Measurements from ENCODE around the gene UBE2S. TPM values are rescaled to one million over a fixed set of nuclear protein-coding genes. Genes with fewer than 3 reads are reported as not detected.
"Not testable (repeated sequence)": the region's sequence is repeated elsewhere in the genome, so short reads cannot be mapped to it uniquely, and the experiment has no call there.

The UBE2S gene
- total RNA-seq, 1 donor from 2014 or later = 69.9 TPM

- H3K27me3 Mint-ChIP-seq = no peaks in the 10 kb centered on the region
- peaks cover 14% of the 10 kb centered on the region for H3K4me1 Mint-ChIP-seq (ENCODE audit: low read depth)
- no peaks in the 10 kb centered on the region for H3K9me3 Mint-ChIP-seq (ENCODE audit: low read depth)
- no peak overlapping the region for H3K27ac Mint-ChIP-seq
- peaks cover 19% of the 10 kb centered on the region for H3K36me3 Mint-ChIP-seq (ENCODE audit: insufficient read depth)
- no peak for DNase-seq (ENCODE audit: low spot score, unreplicated experiment)
- no peak for TF ChIP-seq CTCF (IDR thresholded peaks at IDR 0.05; ENCODE audit: unreplicated experiment)
- no peak overlapping the region for H3K4me3 Mint-ChIP-seq (ENCODE audit: low read depth)
Observed at GRCh38 chr19:55402509-55402908, 5.1 kb downstream of the UBE2S start.

GRCh38 chr19:55401390-55401789, 6.2 kb downstream of the UBE2S start:
- not testable (repeated sequence) for DNase-seq (ENCODE audit: low spot score, unreplicated experiment); H3K27me3 Mint-ChIP-seq; H3K4me1 Mint-ChIP-seq (ENCODE audit: low read depth); H3K4me3 Mint-ChIP-seq (ENCODE audit: low read depth); H3K27ac Mint-ChIP-seq; H3K9me3 Mint-ChIP-seq (ENCODE audit: low read depth)
- H3K36me3 Mint-ChIP-seq (ENCODE audit: insufficient read depth) = peaks cover 17% of the 10 kb centered on the region

- Mint-ChIP-seq H3K27me3 (no peaks in the 10 kb centered on the region), H3K4me3 (ENCODE audit: low read depth) (no peak overlapping the region), H3K9me3 (ENCODE audit: low read depth) (no peaks in the 10 kb centered on the region), H3K4me1 (ENCODE audit: low read depth) (peaks cover under 1% of the 10 kb centered on the region), H3K27ac (no peak overlapping the region), H3K36me3 (ENCODE audit: insufficient read depth) (peaks cover 10% of the 10 kb centered on the region)
- no peak for DNase-seq (ENCODE audit: low spot score, unreplicated experiment)
- TF ChIP-seq CTCF (IDR thresholded peaks at IDR 0.05; ENCODE audit: unreplicated experiment) = no peak
Observed at GRCh38 chr19:55400281-55401087, 7.1 kb downstream of the UBE2S start.

- peaks cover under 1% of the 10 kb centered on the region for H3K4me1 Mint-ChIP-seq (ENCODE audit: low read depth)
- no peaks in the 10 kb centered on the region for H3K27me3 Mint-ChIP-seq
- no peaks in the 10 kb centered on the region for H3K9me3 Mint-ChIP-seq (ENCODE audit: low read depth)
- no peak for TF ChIP-seq CTCF (IDR thresholded peaks at IDR 0.05; ENCODE audit: unreplicated experiment)
- peaks cover 10% of the 10 kb centered on the region for H3K36me3 Mint-ChIP-seq (ENCODE audit: insufficient read depth)
- H3K4me3 Mint-ChIP-seq (ENCODE audit: low read depth) = no peak overlapping the region
- no peak for DNase-seq (ENCODE audit: low spot score, unreplicated experiment)
- H3K27ac Mint-ChIP-seq = peak overlapping the region; percentile 7
Observed at GRCh38 chr19:55398200-55398925, 9.2 kb downstream of the UBE2S start.

GRCh38 chr19:55392820-55393761, 14.5 kb downstream of the UBE2S start:
- no peak overlapping the region for H3K4me3 Mint-ChIP-seq (ENCODE audit: low read depth)
- TF ChIP-seq CTCF (IDR thresholded peaks at IDR 0.05; ENCODE audit: unreplicated experiment) = no peak
- no peaks in the 10 kb centered on the region for H3K27me3 Mint-ChIP-seq
- H3K36me3 Mint-ChIP-seq (ENCODE audit: insufficient read depth) = peaks cover 7% of the 10 kb centered on the region
- no peak overlapping the region for H3K27ac Mint-ChIP-seq
- no peak for DNase-seq (ENCODE audit: low spot score, unreplicated experiment)
- H3K9me3 Mint-ChIP-seq (ENCODE audit: low read depth) = no peaks in the 10 kb centered on the region
- peaks cover 16% of the 10 kb centered on the region for H3K4me1 Mint-ChIP-seq (ENCODE audit: low read depth)

Data from progenitor cell of endocrine pancreas (in vitro differentiated cells).